Measurements from ENCODE around the gene ACSL1. TPM values are rescaled to one million over a fixed set of nuclear protein-coding genes. Genes with fewer than 3 reads are reported as not detected.

ACSL1 gene
- total RNA-seq, 1 donor from 2014 or later = 18.0 TPM

DNA sequence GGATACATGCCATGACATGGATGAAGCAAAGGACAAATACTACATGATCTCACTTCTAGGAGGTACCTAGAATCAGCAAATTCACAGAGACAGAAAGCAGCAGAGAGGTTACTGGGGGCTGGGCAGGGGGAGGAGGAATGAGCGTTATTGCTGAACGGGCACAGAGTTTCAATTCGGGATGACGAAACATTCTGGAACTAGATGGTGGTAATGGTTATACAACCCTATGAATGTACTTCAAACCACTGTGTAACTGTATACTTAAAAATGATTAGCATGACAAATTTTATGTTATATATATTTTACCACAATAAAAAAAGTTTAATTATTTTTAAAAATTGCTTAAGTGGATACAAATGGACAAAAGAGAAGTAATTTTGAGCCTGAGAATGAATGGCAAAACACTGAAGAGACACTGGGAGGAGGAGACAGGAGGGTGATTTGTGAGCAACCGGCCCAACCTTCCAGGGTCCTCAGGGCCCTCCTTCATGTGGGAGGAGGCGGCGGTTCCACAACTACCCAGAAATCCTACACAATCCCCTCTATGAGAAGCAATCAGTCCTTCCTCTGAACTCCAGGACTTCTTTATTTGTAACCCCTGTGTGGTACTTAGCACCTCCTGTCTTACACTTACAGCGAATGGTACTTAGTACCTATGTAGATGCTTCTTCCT, 14.1 kb downstream of the ACSL1 start:
- no peaks in the 10 kb centered on the region for H3K9me3 Mint-ChIP-seq
- no peak for DNase-seq (ENCODE audit: low spot score in 2 of 2, unreplicated experiment in 2 of 2)
- TF ChIP-seq, protein P1, sequence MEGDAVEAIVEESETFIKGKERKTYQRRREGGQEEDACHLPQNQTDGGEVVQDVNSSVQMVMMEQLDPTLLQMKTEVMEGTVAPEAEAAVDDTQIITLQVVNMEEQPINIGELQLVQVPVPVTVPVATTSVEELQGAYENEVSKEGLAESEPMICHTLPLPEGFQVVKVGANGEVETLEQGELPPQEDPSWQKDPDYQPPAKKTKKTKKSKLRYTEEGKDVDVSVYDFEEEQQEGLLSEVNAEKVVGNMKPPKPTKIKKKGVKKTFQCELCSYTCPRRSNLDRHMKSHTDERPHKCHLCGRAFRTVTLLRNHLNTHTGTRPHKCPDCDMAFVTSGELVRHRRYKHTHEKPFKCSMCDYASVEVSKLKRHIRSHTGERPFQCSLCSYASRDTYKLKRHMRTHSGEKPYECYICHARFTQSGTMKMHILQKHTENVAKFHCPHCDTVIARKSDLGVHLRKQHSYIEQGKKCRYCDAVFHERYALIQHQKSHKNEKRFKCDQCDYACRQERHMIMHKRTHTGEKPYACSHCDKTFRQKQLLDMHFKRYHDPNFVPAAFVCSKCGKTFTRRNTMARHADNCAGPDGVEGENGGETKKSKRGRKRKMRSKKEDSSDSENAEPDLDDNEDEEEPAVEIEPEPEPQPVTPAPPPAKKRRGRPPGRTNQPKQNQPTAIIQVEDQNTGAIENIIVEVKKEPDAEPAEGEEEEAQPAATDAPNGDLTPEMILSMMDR (IDR thresholded peaks at IDR 0.05; ENCODE audit: unreplicated experiment) = no peak

DNA sequence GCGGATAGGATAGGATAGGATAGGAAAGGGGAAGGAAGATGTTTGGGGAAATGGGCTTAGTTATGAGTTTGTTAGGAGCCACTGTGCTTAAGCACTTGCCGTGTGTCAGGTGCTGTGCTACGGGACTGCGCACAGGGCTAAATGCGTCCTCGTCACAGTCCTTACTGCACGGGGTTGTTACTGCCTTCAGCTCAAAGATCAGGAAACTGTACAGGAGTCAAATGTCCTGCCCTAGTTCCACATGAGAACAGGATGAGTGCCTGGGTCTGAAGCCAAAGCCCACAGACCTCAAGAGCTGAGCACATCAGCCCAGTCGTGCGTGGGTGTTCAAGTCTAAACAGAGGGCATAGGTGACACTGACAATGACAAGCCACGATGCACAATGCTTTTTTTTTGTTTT, 15.0 kb downstream of the ACSL1 start:
- no peak for DNase-seq (ENCODE audit: low spot score in 2 of 2, unreplicated experiment in 2 of 2)
- Mint-ChIP-seq H3K4me3 (no peak overlapping the region), H3K27me3 (ENCODE audit: low read depth) (peaks cover 3% of the 10 kb centered on the region), H3K27ac (no peak overlapping the region), H3K36me3 (no peaks in the 10 kb centered on the region), H3K9me3 (no peaks in the 10 kb centered on the region), H3K4me1 (peaks cover 56% of the 10 kb centered on the region)
- TF ChIP-seq, protein P1 (IDR thresholded peaks at IDR 0.05; ENCODE audit: unreplicated experiment) = no peak

More for the DNA sequence above, 14.1 kb downstream of the ACSL1 start:
- no peak overlapping the region for H3K27ac Mint-ChIP-seq
- no peaks in the 10 kb centered on the region for H3K36me3 Mint-ChIP-seq
- peaks cover 57% of the 10 kb centered on the region for H3K4me1 Mint-ChIP-seq
- no peak overlapping the region for H3K4me3 Mint-ChIP-seq
- H3K27me3 Mint-ChIP-seq (ENCODE audit: low read depth) = peaks cover 3% of the 10 kb centered on the region

DNA sequence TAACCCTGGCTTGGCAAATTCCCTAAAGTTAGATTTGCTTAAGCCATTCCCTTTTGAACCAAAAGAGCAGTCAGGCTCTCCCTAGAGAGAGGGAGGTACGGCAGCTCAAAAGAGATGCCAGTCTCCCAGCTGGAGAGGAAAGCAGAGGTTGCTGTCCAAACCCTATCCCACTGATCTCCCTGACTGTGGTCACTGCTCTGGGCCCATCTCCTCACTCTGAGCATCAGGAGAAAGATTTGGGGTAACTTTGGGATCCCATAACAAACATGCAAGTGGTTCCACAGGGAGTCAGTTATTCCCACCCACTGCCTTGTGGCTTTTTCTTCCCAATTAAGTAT, 17.1 kb downstream of the ACSL1 start:
- H3K27ac Mint-ChIP-seq = no peak overlapping the region
- no peaks in the 10 kb centered on the region for H3K36me3 Mint-ChIP-seq
- no peak for DNase-seq (ENCODE audit: low spot score in 2 of 2, unreplicated experiment in 2 of 2)
- H3K27me3 Mint-ChIP-seq (ENCODE audit: low read depth) = peaks cover 3% of the 10 kb centered on the region
- no peaks in the 10 kb centered on the region for H3K9me3 Mint-ChIP-seq
- peaks cover 54% of the 10 kb centered on the region for H3K4me1 Mint-ChIP-seq
- TF ChIP-seq, protein P1 (IDR thresholded peaks at IDR 0.05; ENCODE audit: unreplicated experiment) = no peak
- no peak overlapping the region for H3K4me3 Mint-ChIP-seq

DNA sequence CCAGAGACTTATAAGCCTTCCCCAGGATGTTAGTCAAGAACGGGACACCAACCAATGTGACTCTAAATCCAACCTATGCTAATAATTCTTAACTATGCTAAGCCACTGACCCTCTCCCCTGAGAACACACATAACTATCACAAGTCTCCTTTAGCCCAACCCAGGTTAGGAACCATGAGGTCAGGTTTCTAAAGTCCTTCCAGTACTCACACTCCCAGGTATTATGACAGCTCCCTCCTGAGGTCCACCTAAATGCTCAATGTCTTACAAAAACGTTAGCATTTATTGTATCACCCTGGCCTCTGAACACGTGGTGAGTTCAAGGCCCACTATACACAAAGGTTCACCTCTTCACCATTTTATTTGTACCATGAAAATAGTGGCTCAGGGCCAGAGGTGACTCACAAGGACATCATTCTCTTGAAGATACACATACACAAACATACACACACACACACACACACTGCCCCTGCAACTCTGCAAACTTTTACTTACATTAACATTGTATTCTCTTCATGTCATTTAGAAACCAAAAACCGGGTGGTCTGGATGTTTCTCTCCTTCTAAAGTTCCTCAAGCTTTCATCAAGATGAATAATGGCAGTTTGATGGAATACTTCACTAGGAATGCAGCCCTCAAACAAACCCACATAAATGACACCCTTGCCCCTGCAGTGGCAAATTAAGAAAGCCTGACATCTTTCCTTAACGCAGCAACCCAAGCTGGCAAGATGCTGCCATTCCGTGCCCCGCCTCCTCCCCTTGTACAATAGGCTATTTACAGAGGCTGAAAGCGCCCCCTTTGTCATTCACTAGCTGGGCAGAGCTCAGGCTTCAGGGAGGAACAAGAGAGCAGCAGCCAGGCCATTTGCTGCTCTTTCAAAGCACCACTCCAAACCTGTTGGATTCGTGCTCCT, 17.7 kb downstream of the ACSL1 start:
- Mint-ChIP-seq H3K27ac (no peak overlapping the region), H3K4me3 (no peak overlapping the region), H3K4me1 (peaks cover 49% of the 10 kb centered on the region), H3K9me3 (no peaks in the 10 kb centered on the region), H3K36me3 (no peaks in the 10 kb centered on the region), H3K27me3 (ENCODE audit: low read depth) (peaks cover 3% of the 10 kb centered on the region)
- no peak for DNase-seq (ENCODE audit: low spot score in 2 of 2, unreplicated experiment in 2 of 2)
- TF ChIP-seq, protein P1 (IDR thresholded peaks at IDR 0.05; ENCODE audit: unreplicated experiment) = no peak

DNA sequence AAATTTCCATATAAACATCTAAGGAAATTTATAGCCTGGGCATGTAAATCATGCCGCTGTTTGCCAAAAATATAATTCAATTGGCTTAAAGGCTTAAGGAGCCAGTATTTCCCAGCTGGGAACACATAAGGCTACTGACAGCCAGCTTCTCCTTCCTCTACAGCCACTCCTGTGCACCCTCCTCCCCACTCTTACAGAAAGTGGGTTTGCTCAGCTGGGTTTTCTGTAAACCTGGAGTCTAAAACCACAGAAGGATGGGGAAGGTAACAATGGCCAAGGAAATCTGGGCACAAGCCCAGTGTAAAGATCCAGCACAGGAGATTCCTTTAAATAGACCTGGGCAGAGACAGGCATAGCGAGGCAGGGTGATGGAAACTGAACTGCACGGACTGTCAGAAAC, 18.5 kb downstream of the ACSL1 start:
- H3K4me1 Mint-ChIP-seq = peaks cover 49% of the 10 kb centered on the region
- no peak overlapping the region for H3K4me3 Mint-ChIP-seq
- DNase-seq (ENCODE audit: low spot score in 2 of 2, unreplicated experiment in 2 of 2) = no peak
- TF ChIP-seq, protein P1 (IDR thresholded peaks at IDR 0.05; ENCODE audit: unreplicated experiment) = no peak
- no peaks in the 10 kb centered on the region for H3K9me3 Mint-ChIP-seq
- no peak overlapping the region for H3K27ac Mint-ChIP-seq
- peaks cover 3% of the 10 kb centered on the region for H3K27me3 Mint-ChIP-seq (ENCODE audit: low read depth)
- no peaks in the 10 kb centered on the region for H3K36me3 Mint-ChIP-seq

Data from mesothelial cell of epicardium (in vitro differentiated cells).